SK-N-DZ (cell line): Measurements from ENCODE around the gene TTC39C.
"Not testable (repeated sequence)": the region's sequence is repeated elsewhere in the genome, so short reads cannot be mapped to it uniquely, and the experiment has no call there.

Experiments used
- DNase-seq: peaks from one replicate; pipeline ENCODE4 v3.0.0-alpha.2; 2015; ENCODE audit warnings: low spot score

The TTC39C gene

DNA sequence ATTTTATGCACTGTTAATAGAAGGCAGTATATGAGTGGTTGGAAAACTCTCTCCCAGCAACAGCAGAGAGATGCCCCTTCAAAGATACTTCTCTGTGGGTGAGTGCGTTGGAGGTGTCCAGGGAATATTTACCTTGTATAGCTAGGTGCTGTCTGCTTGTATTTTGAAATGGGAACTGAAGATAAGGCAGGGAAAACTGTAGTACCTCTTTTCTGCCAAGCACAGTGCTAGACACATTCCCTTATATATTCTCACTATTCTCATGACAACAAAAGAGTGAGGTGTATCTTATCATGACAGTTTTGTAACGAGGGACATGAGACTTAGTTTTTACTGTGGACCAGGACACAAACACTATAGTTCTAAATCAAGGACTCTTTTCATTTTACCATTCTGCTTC is 2.1 kb downstream of the TTC39C start:
- peak; percentile 47 for DNase-seq

DNA sequence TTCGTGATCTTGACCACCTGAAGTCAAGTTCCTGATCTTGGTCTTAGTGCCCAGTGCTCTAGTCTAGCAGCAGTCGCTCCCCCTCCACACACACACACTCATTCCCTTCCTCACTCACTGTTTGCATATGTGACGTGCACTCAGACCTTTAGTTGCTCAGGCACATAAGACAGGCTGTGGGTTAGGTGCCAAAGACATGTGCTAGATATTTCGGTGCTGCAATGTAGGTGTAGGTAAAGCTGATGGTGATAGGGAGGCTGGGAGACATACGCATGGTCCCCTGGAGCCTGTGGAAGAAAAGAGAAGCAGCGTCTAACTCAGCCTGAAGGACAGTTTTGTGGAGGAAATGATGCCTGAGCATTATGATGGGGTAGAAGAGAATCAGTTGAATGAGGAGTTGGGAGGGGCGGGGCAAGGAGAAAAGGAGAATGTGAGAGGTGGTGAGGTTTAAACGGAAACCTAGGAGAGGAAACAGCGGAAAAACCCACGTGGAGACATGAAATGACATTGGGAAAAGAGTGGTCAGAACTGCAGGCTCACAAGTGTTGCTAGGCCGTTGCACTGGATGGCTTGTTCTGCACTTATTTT is 3.8 kb downstream of the TTC39C start:
- no peak for DNase-seq

DNA sequence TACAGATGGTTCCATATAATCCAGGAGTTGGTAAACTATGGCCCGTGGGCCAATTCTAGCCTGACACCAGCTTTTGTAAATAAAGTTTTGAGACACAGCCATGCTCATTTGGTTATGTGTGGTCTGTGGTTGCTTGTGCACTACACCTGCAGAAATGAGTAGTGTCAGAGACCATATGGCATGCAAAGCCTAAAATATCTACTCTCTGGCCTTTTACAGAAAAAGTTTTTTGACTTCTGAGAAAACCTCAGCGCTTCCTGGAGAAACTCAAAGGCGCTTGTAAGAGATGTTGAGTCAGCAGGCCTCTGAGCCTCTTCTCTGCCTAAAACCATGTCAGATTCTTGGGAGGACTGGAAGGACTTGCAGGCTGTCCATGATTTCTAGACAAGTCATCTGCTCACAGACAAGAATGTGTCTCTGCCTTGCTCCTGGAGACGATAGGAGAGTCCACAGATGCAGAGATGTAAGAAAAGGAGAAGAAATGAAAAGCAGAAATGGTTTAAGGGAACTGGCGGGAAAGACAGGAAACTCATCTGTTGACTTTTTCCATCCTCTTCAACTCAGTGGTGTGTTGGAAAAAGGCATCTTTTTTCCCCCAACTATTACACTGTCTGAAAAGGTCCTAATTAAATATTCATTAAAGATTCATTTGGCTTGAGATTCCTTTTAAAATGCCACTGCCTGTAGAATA is 5.2 kb downstream of the TTC39C start:
- DNase-seq, result no peak

DNA sequence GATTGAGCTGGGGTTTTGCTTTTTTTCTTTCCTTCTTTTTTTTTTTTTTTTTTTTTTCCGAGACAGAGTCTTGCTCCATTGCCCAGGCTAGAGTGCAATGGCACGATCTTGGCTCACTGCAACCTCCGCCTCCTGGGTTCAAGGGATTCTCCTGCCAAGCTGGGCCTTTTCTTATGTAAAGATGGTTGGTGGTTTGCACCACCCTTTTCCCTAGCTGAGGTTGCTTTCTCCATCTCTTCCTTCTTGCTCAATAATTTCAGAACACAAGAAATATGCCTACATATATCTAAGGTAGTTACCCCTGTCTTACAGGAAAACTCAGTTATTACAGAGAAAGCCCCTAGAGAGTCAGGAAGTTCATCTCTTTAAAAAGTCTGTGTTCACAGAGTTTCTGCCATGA is 7.0 kb downstream of the TTC39C start:
- DNase-seq, result no peak

DNA sequence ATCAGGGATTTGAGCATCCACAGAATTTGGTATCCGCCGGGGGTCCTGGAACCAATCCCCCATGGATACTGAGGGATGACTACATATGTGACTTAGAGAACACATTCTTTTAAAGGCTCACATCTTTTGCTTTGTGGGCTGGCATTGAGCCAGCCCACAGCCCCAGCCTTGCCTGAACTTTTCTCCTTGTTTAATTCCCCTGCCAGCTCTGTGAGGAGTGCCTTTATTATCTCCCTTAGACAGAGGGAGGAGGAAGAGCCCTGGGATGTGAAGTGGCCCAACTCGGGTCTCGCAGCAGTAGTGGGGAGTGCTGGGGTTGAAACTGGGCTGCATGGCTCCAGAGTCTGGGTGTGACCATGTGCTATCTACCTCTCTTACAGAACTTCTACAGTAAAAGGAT is 7.6 kb downstream of the TTC39C start:
- DNase-seq, result no peak

DNA sequence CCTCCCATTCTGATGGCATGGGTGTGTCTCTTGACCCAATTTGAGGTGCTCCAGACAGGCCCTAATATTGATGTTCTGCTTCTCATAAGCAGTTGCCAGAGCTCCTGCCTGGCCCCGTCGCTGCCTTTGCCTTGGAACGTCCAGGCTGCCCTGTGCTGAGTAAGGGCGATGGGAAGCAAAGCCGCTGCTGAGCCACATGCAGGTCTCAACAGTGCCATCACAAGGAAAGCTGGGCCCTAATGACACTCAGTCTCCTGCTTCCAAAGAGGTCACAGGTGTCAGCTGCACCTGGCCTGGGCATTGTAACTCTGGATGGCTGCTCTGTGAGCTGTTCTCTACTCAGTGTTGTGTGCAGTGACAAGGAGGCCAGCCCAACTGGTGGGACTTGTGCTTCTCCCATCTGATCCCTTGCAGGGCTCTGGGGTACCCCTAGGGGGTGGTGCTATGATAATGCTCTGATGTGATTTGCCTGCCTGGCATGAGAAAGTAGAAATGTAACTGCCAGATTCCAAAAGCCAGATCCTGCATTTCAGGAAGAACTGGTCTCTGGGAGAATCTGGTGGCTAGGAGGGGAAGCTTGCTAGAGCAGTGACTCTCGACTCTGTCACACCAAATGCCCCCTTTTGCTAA is 8.7 kb downstream of the TTC39C start:
- DNase-seq, result peak; percentile 23

DNA sequence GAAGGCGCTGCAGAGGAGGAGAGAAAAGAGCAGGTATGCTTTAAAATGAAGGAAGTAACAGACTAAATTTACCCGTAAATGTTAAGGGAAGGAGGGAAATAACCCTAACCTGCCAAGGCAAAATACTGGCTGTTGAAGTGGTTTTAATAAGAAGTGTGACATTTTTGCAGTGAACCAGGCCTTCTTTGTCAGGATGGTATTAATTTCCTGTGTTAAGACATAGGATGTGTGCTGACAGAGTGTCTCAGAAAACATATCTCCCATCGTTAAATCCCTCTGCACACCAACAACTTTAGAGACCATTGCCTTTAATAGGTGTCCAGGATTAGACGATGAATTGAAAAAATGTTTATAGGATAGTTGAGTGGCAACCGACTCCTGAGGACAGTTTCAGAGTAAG is 9.9 kb downstream of the TTC39C start:
- no peak for DNase-seq

DNA sequence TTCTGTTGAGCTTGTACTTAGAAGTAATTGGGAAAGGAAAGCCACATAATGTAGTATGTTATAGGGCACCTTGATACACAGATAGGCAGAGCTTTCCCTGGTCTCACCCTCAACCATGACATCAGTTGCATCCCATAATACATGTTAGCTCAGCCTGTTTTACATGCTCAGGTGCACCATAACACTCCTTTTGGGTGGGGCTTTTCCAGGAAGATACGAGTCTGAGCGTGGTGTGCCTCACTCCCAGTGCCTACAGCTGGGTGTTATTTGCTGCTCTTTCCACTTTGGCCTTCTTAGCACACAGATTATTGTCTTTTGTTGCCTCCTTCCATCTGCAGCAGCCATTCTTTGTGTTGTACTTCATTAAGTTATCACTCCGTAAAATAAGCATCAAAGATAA is 11.9 kb downstream of the TTC39C start:
- DNase-seq, result no peak

DNA sequence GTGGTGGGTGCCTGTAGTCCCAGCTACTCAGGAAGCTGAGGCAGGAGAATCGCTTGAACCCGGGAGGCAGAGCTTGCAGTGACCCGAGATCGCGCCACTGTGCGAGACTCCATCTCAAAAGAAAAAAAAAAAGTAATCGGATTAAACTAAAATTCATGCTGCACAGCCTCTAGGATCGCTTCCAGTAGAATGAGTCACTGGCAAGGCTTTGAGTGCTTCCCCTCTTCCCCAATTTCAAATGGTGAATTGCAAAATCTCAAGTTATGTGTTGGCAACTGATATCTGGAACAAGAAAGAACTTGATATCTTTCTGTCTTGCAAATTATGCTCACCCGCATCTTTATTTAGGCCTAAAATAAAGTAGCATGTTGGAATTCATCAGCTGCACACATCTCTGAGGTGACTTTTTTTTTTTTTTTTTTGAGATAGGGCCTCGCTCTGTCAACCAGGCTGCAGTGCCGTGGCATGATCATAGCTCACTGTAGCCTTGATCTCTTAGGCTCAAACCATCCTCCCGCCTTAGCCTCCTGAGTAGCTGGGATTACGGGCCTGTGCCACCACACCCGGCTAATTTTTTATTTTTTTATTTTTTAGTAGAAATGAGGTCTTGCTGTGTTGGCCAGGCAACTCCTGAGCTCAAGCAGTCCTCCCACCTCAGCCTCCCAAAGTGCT is 12.7 kb downstream of the TTC39C start:
- no peak for DNase-seq

DNA sequence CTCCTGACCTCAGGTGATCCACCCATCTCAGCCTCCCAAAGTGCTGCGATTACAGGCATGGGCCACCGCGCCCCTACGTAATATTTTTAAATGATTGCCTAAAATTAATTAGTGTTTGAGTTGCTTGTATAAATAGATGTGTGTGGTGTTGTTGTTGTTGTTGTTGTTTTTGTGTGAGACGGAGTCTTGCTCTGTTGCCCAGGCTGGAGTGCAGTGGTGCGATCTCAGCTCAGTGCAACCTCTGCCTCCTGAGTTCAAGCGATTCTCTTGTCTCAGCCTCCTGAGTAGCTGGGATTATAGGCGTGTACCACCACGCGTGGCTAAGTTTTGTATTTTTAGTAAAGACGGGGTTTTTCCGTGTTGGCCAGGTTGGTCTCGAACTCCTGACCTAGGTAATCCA is 14.4 kb downstream of the TTC39C start:
- DNase-seq, result not testable (repeated sequence)

DNA sequence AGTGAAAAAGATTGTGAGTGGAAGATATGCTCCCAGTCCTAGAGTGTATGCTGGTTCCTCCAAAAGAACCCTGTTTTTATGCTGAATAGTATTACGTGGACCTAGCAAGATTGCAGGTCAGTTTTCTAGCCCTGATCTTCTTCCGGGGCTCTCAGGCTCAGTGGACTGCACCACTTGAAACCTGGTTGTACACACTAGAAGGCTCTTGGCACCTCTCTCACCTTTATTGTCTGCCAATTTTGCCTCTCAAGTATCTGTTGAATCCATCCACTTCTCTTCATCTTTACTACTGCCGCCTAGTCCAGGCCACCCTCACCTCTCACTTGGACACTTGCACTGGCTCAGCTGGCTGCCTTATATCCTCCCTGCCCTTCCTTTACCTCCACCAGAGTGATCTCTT is 16.8 kb downstream of the TTC39C start:
- no peak for DNase-seq

DNA sequence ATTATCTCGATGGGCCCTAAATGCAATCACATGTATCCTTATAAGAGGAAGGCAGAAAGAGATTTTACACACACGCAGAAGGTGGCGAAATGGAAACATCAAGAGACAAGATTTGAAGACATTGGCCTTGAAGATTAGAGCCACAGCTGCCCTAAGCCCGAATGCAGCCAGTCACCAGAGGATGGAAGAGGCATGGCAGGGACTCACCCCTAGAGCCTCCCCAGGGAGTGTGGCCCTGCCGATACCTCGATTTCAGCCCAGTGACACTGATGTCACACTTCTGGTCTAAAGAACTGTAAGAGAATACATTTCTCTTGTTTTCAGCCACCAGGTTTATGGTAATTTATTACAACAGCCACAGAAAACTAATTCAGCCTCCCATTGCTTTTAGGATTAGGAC is 17.4 kb downstream of the TTC39C start:
- no peak for DNase-seq

DNA sequence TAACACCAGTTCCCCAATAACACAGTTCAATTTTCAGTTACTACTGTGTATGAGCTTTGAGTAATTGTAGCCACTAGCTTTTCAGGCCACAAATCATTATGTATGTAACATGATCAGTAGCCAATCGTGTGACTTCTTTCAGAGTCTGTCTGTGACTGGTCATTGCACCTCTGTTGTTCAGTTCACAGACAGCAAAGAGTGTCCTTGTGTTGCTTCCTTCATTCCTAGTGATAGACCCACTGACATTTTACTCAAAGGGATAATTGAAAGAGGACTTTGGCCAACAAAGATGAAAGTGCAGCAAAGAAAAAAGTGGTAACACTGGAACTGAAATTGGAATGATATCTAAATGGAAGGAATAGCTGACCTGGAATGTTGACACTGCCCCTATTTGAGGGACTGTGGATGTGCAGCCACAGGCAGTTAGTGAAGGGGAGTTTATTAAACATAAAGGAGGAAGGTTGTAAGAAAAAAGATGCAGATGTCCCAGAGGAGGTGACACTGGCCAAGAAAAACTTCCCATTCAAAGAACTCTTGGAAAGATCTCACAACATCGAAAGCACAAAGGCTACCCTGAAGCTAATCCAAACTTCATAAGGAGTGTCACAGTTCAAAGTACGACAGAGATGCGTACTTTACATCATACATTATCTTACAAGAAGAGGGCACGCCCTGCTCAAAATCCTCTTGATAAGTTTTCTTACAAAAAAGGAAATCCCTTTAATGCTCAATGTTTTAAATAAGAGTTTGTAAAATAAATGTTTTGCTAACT is 19.3 kb downstream of the TTC39C start:
- no peak for DNase-seq

DNA sequence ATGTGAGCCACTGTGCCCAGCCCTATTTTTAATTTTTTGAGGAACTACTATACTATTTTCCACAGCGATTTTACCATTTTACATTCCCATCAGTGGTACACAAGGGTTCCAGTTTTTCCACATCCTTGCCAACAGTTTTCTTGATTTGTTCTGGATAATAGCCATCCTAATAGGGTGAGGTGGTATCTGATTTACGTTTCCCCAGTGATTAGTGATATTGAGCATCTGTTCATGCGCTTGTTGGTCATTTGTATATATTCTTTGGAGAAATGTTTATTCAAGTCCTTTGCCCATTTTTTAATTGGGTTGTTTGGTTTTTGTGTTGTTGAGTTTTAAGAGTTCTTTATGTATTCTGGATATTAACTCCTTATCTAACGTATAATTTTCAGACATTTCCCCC is 20.8 kb downstream of the TTC39C start:
- DNase-seq, result no peak

DNA sequence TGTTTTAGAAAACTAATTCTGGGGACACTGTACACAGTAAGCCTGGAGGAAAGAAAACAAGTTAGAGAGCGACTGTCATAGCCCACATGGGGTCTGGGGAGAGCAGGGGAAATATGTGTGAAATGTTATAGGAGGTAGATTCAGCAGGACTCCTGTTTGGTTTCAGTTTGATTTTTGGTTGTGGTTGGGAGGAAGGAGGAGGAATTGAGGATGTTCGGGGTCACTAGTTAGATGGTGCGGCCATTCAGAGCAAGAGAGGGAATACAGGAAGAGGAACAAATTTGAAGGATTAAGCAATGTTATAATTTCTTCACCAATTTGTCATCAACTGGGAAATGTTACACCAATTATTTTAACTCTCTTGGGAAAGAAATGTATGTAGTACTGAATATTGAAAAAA is 25.1 kb downstream of the TTC39C start:
- no peak for DNase-seq

DNA sequence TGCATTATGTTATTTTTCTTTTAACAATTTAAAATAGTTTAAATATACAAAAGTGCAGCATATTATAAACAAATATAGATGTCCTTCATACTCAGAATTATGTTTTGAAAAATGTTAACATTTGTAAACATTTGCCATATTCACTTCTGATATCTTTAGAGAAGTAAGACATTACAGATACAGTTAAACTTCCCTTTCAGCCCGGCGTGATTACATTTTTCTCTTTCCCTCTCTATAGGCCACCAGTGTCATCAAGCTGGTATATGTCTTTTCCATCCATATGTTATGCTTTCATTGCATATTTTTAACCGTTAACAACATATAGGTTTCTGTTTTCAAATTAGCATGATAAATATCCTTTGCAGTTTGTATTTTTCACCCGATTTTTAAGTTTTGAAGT is 27.1 kb downstream of the TTC39C start:
- DNase-seq, result no peak

DNA sequence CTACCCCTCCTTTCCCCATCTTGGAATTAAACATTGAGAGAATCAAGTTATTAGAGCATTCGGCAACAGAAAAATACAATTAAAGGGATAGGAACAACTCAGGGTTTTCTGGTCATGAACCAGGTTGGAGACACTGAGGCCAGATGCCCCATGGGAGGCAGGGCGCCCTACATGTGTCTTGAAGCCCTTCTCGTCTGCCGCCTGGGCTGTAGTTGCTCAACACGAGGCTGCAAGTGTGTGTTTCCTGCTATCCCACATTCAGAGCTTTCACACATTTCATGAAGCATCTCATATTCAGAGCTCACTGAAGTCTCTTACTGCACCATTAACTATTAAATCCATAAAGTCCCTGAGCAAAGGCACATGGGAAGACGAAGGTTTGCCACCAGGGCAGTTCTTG is 28.8 kb downstream of the TTC39C start:
- no peak for DNase-seq

DNA sequence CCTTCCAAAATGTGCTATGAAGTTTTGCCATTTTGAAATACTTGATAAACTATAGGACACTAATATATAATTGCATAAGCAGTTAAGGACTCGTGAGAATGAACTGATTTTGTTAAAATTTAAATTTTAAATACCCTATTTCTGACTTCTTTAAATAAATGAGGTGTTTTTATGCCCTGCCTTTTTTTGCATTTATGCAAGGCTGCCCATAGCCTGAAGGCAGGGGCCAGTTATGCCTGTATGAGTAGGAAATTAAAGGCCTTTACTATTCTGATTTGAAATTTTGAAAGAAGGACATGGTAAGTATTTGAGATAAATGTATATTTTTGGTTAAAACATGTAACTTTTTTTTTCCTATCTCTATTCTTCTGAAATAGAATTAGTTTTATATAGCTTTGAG is 33.7 kb downstream of the TTC39C start:
- DNase-seq, result no peak

DNA sequence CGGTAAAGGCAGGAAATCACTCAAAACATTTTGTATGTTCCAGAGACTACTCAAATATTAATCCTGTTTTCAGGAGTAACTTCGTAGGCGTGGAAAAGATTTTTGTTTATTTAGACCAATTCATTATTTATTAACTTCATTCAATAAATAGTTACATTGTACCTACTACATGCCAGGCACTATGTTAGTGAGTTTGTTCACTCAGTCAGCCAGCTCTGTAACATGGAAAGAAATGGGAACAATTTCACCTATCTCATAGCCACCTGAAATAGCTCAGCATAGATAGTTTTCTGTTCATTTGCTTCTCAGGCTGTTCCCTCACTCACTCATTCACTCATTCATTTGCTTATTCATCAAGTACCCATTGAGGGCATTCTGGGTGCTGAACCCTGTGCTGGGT is 34.6 kb downstream of the TTC39C start:
- no peak for DNase-seq

DNA sequence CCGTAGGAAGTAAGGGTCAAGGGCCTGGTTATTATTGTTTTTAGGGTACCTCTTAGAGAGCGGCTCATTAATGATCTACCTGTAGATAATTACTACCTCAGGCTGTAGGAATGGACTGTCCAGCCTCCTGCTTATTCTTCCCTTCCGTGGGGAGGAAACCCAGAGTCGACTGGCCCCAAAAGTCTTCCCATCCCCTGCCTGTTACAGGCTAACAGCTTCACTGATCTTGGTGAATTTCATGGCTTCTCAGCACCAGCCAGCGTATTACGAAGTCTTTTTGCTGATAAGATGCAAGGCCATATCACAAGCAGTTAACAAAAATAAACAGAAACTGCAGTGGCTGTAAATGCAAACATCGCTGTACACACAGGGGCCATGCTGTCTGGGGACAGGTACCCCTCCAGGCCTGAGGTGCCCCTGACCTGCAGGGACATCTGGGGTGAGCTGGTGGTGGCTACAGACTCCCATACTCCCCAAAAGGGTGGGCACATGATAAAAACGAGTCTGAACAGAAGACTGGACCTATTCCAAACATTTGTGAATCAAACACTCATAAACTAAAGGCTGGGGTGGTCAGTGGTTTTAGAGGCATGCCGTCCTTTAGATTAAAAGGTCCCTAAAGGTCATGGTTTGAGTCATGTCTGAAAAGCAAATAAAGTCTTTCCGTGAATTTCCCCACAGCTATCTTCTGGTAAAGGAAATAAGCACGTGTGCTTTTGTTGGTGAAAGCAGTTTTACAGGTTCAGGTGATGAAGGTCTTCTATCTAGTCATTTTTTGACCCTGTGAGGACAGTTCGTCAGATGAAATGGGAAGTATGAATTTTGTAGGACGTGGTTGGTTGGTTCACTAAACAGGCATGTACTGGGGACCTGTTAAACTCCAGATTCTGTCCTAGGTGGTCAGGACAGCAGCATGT is 36.7 kb downstream of the TTC39C start:
- no peak for DNase-seq

DNA sequence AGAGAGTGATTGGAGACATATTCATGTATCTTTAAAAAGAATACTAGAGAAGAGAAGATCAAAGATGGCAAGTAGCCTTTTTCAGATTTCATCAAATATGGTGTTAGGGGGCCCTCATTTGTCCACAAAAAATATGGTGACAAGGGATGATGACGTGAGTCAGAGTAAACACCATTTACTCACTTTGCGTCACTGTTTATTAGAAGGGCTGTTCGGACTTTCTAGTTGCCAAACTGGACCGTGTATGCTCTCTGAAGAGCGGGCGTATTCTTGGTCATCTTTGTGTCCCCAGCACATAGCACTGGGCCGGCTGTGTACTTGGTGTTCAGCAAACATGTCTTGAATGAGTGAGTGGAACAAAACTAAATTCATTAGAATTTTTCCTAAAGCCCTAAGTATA is 37.5 kb downstream of the TTC39C start:
- DNase-seq, result no peak
